ENCODE measurements around the gene MCTP2. TPM values are rescaled to one million over a fixed set of nuclear protein-coding genes. Genes with fewer than 3 reads are reported as not detected.

Gene MCTP2
- total RNA-seq, 5 donors from 2014 or later (not counting 1 experiment from before 2014, with no cell fraction given), result 16.0 to 31.3 (median 22.4) TPM

GRCh38 chr15:94262201-94262600 is 30.8 kb downstream of the MCTP2 start:
- Mint-ChIP-seq H3K4me1 (peaks cover 18 to 50% (median 21%) of the 10 kb centered on the region in 3 donors), H3K36me3 (peaks cover 2% of the 10 kb centered on the region), H3K27me3 (no peaks in the 10 kb centered on the region), H3K4me3 (no peak overlapping the region), H3K9me3 (no peaks in the 10 kb centered on the region), H3K27ac (no peak overlapping the region)
- H3K4me3 ChIP-seq (ENCODE audit: control insufficient read depth in 1 of 2, extremely low read depth in 1 of 2, low read length in 1 of 2), result no peak overlapping the region
- H3K9me3 ChIP-seq, result no peaks in the 10 kb centered on the region
- no peak overlapping the region for H3K27ac ChIP-seq (ENCODE audit: low read length)
- no peaks in the 10 kb centered on the region for H3K36me3 ChIP-seq (ENCODE audit: control insufficient read depth in 2 of 2, extremely low read depth in 1 of 2, insufficient read depth in 1 of 2, low read length in 1 of 2)
- POLR2A ChIA-PET, result interaction anchor here (0.6 kb wide), 2 partner anchors 13 to 32 kb away, joined by 3 to 5 read pairs; no protein-coding TSS in a partner anchor
- peaks cover 0 to 2% of the 10 kb centered on the region in 2 experiments for H3K4me1 ChIP-seq (ENCODE audit: control insufficient read depth in 1 of 2, extremely low read depth in 1 of 2, insufficient read depth in 2 of 2, low read length in 2 of 2)
- ATAC-seq (replicated peaks in 1 of 4) (no peak), DNase-seq (no peak)
- WGBS (ENCODE audit: insufficient coverage), result no CpG with 5 or more reads among the region's 1 CpG
- H3K27me3 ChIP-seq (replicated peaks in 1 of 2; ENCODE audit: control insufficient read depth in 2 of 2, extremely low read depth in 1 of 2, insufficient read depth in 2 of 2, low read length in 1 of 2), result no peaks in the 10 kb centered on the region
- CTCF ChIA-PET, result no interaction called here

- Histone ChIP-seq H3K9me3 (no peaks in the 10 kb centered on the region), H3K4me1 (ENCODE audit: control insufficient read depth in 1 of 2, extremely low read depth in 1 of 2, insufficient read depth in 2 of 2, low read length in 2 of 2) (peaks cover 0 to 2% of the 10 kb centered on the region in 2 experiments), H3K27me3 (replicated peaks in 1 of 2; ENCODE audit: control insufficient read depth in 2 of 2, extremely low read depth in 1 of 2, insufficient read depth in 2 of 2, low read length in 1 of 2) (no peaks in the 10 kb centered on the region), H3K27ac (ENCODE audit: low read length) (peak overlapping the region; percentile 22), H3K4me3 (ENCODE audit: control insufficient read depth in 1 of 2, extremely low read depth in 1 of 2, low read length in 1 of 2) (no peak overlapping the region), H3K36me3 (ENCODE audit: control insufficient read depth in 2 of 2, extremely low read depth in 1 of 2, insufficient read depth in 1 of 2, low read length in 1 of 2) (no peaks in the 10 kb centered on the region)
- Mint-ChIP-seq H3K36me3 (peaks cover 7% of the 10 kb centered on the region), H3K4me3 (no peak overlapping the region), H3K27ac (no peak overlapping the region), H3K27me3 (no peaks in the 10 kb centered on the region), H3K9me3 (no peaks in the 10 kb centered on the region), H3K4me1 (peaks cover 11 to 46% (median 16%) of the 10 kb centered on the region in 3 donors)
- ATAC-seq (replicated peaks in 1 of 4) (no peak), DNase-seq (no peak)
- POLR2A ChIA-PET, result no interaction called here
- CTCF ChIA-PET, result interaction anchor here in 1 of 2 donors (1.0 kb wide), 1 partner anchor 34 kb away, joined by 3 read pairs; no protein-coding TSS in a partner anchor
- 52% methylated on average over 3 of the region's 7 CpGs for WGBS (ENCODE audit: insufficient coverage)
Observed at GRCh38 chr15:94263341-94264273, 32.2 kb downstream of the MCTP2 start.

GRCh38 chr15:94265009-94265408 is 33.6 kb downstream of the MCTP2 start:
- H3K27ac Mint-ChIP-seq, result no peak overlapping the region
- ATAC-seq (replicated peaks in 1 of 4) (no peak), DNase-seq (no peak)
- POLR2A ChIA-PET, result no interaction called here
- H3K9me3 Mint-ChIP-seq, result no peaks in the 10 kb centered on the region
- WGBS (ENCODE audit: insufficient coverage), result no CpG with 5 or more reads among the region's 4 CpGs
- no peak overlapping the region for H3K4me3 Mint-ChIP-seq
- H3K4me1 ChIP-seq (ENCODE audit: control insufficient read depth in 1 of 2, extremely low read depth in 1 of 2, insufficient read depth in 2 of 2, low read length in 2 of 2), result peaks cover 0 to 2% of the 10 kb centered on the region in 2 experiments
- CTCF ChIA-PET, result no interaction called here
- H3K4me1 Mint-ChIP-seq, result peaks cover 2 to 35% (median 11%) of the 10 kb centered on the region in 3 donors
- H3K4me3 ChIP-seq (ENCODE audit: control insufficient read depth in 1 of 2, extremely low read depth in 1 of 2, low read length in 1 of 2), result no peak overlapping the region
- H3K9me3 ChIP-seq, result no peaks in the 10 kb centered on the region
- H3K27me3 Mint-ChIP-seq, result no peaks in the 10 kb centered on the region
- H3K27me3 ChIP-seq (replicated peaks in 1 of 2; ENCODE audit: control insufficient read depth in 2 of 2, extremely low read depth in 1 of 2, insufficient read depth in 2 of 2, low read length in 1 of 2), result no peaks in the 10 kb centered on the region
- no peaks in the 10 kb centered on the region for H3K36me3 ChIP-seq (ENCODE audit: control insufficient read depth in 2 of 2, extremely low read depth in 1 of 2, insufficient read depth in 1 of 2, low read length in 1 of 2)
- no peak overlapping the region for H3K27ac ChIP-seq (ENCODE audit: low read length)
- H3K36me3 Mint-ChIP-seq, result peaks cover 7% of the 10 kb centered on the region

- Histone ChIP-seq H3K9me3 (no peaks in the 10 kb centered on the region), H3K4me3 (ENCODE audit: control insufficient read depth in 1 of 2, extremely low read depth in 1 of 2, low read length in 1 of 2) (no peak overlapping the region), H3K27ac (ENCODE audit: low read length) (no peak overlapping the region), H3K27me3 (replicated peaks in 1 of 2; ENCODE audit: control insufficient read depth in 2 of 2, extremely low read depth in 1 of 2, insufficient read depth in 2 of 2, low read length in 1 of 2) (no peaks in the 10 kb centered on the region), H3K36me3 (ENCODE audit: control insufficient read depth in 2 of 2, extremely low read depth in 1 of 2, insufficient read depth in 1 of 2, low read length in 1 of 2) (no peaks in the 10 kb centered on the region), H3K4me1 (ENCODE audit: control insufficient read depth in 1 of 2, extremely low read depth in 1 of 2, insufficient read depth in 2 of 2, low read length in 2 of 2) (peaks cover 0 to 2% of the 10 kb centered on the region in 2 experiments)
- Mint-ChIP-seq H3K27ac (no peak overlapping the region), H3K4me1 (peaks cover 0 to 28% (median 11%) of the 10 kb centered on the region in 3 donors), H3K36me3 (peaks cover 7% of the 10 kb centered on the region), H3K27me3 (no peaks in the 10 kb centered on the region), H3K9me3 (no peaks in the 10 kb centered on the region), H3K4me3 (no peak overlapping the region)
- DNase-seq (no peak), ATAC-seq (replicated peaks in 1 of 4) (no peak)
- ChIA-PET POLR2A (interaction anchor here in 1 of 2 donors (0.6 kb wide), 1 partner anchor 24 kb away, joined by 5 read pairs; no protein-coding TSS in a partner anchor), CTCF (no interaction called here)
- WGBS (ENCODE audit: insufficient coverage), result 87% methylated on average over 3 of the region's 6 CpGs
Observed at GRCh38 chr15:94265982-94266381, 34.6 kb downstream of the MCTP2 start.

- H3K36me3 ChIP-seq (ENCODE audit: control insufficient read depth in 2 of 2, extremely low read depth in 1 of 2, insufficient read depth in 1 of 2, low read length in 1 of 2), result no peaks in the 10 kb centered on the region
- Mint-ChIP-seq H3K27ac (no peak overlapping the region), H3K36me3 (peaks cover 7% of the 10 kb centered on the region), H3K4me3 (no peak overlapping the region), H3K27me3 (no peaks in the 10 kb centered on the region), H3K9me3 (no peaks in the 10 kb centered on the region), H3K4me1 (peaks cover 0 to 25% (median 11%) of the 10 kb centered on the region in 3 donors)
- POLR2A ChIA-PET, result no interaction called here
- H3K27me3 ChIP-seq (replicated peaks in 1 of 2; ENCODE audit: control insufficient read depth in 2 of 2, extremely low read depth in 1 of 2, insufficient read depth in 2 of 2, low read length in 1 of 2), result no peaks in the 10 kb centered on the region
- DNase-seq (no peak), ATAC-seq (replicated peaks in 1 of 4) (no peak)
- WGBS (ENCODE audit: insufficient coverage), result 40% methylated on average over 1 of the region's 3 CpGs
- H3K27ac ChIP-seq (ENCODE audit: low read length), result no peak overlapping the region
- CTCF ChIA-PET, result interaction anchor here in 1 of 2 donors (0.8 kb wide), 2 partner anchors 98 to 1211 kb away, joined by 3 to 5 read pairs; no protein-coding TSS in a partner anchor
- no peak overlapping the region for H3K4me3 ChIP-seq (ENCODE audit: control insufficient read depth in 1 of 2, extremely low read depth in 1 of 2, low read length in 1 of 2)
- no peaks in the 10 kb centered on the region for H3K9me3 ChIP-seq
- H3K4me1 ChIP-seq (ENCODE audit: control insufficient read depth in 1 of 2, extremely low read depth in 1 of 2, insufficient read depth in 2 of 2, low read length in 2 of 2), result peaks cover 0 to 2% of the 10 kb centered on the region in 2 experiments
Observed at GRCh38 chr15:94266789-94267188, 35.4 kb downstream of the MCTP2 start.

- Mint-ChIP-seq H3K4me1 (peaks cover 0 to 25% (median 6%) of the 10 kb centered on the region in 3 donors), H3K4me3 (no peak overlapping the region), H3K9me3 (no peaks in the 10 kb centered on the region), H3K27ac (no peak overlapping the region), H3K27me3 (no peaks in the 10 kb centered on the region), H3K36me3 (peaks cover 7% of the 10 kb centered on the region)
- ATAC-seq (replicated peaks in 1 of 4) (no peak), DNase-seq (no peak)
- no peak overlapping the region for H3K4me3 ChIP-seq (ENCODE audit: control insufficient read depth in 1 of 2, extremely low read depth in 1 of 2, low read length in 1 of 2)
- no peaks in the 10 kb centered on the region for H3K27me3 ChIP-seq (replicated peaks in 1 of 2; ENCODE audit: control insufficient read depth in 2 of 2, extremely low read depth in 1 of 2, insufficient read depth in 2 of 2, low read length in 1 of 2)
- no peaks in the 10 kb centered on the region for H3K36me3 ChIP-seq (ENCODE audit: control insufficient read depth in 2 of 2, extremely low read depth in 1 of 2, insufficient read depth in 1 of 2, low read length in 1 of 2)
- H3K9me3 ChIP-seq, result peaks cover 2% of the 10 kb centered on the region
- ChIA-PET CTCF (no interaction called here), POLR2A (no interaction called here)
- H3K4me1 ChIP-seq (ENCODE audit: control insufficient read depth in 1 of 2, extremely low read depth in 1 of 2, insufficient read depth in 2 of 2, low read length in 2 of 2), result peaks cover 2 to 13% of the 10 kb centered on the region in 2 experiments
- WGBS (ENCODE audit: insufficient coverage), result no CpG with 5 or more reads among the region's 2 CpGs
- no peak overlapping the region for H3K27ac ChIP-seq (ENCODE audit: low read length)
Observed at GRCh38 chr15:94269954-94270353, 38.6 kb downstream of the MCTP2 start.
